Progenitor cell of endocrine pancreas (in vitro differentiated cells): ENCODE results near the gene CLEC16A. TPM values are rescaled to one million over a fixed set of nuclear protein-coding genes. Genes with fewer than 3 reads are reported as not detected.

Source experiments
- DNase-seq: peaks from one replicate; pipeline ENCODE4 v3.0.0; 2021; ENCODE audit warnings: low spot score; ENCODE audit not compliant: unreplicated experiment
- H3K27ac Mint-ChIP-seq: 2 replicates; pipeline ENCODE4 v1.8.0; 2021; ENCODE audit warnings: mild to moderate bottlenecking, moderate library complexity, mixed read lengths
- H3K27me3 Mint-ChIP-seq: 2 replicates; pipeline ENCODE4 v1.8.0; 2021; ENCODE audit warnings: mixed read lengths
- H3K36me3 Mint-ChIP-seq: 2 replicates; pipeline ENCODE4 v1.8.0; 2022; ENCODE audit warnings: mixed read lengths; ENCODE audit not compliant: insufficient read depth
- H3K4me1 Mint-ChIP-seq: 2 replicates; pipeline ENCODE4 v1.8.0; 2021; ENCODE audit warnings: low read depth, mixed read lengths
- H3K4me3 Mint-ChIP-seq: 2 replicates; pipeline ENCODE4 v1.8.0; 2021; ENCODE audit warnings: low read depth, mild to moderate bottlenecking, moderate library complexity, mixed read lengths
- H3K9me3 Mint-ChIP-seq: 2 replicates; pipeline ENCODE4 v1.8.0; 2021; ENCODE audit warnings: low read depth, mixed read lengths
- CTCF ChIP-seq: fragments of 200-600 bp; sonication (generic); IDR thresholded peaks from one replicate; pipeline ENCODE4 v1.5.0; 2021; ENCODE audit warnings: antibody characterized with exemption, mild to moderate bottlenecking; ENCODE audit not compliant: unreplicated experiment
- total RNA-seq: library from RNA; stranded (reverse); gene quantifications from 2 replicates; pipeline ENCODE4 v1.2.1, GENCODE V29; 2021

The CLEC16A gene
- total RNA-seq, 1 donor from 2014 or later = 34.3 TPM

DNA sequence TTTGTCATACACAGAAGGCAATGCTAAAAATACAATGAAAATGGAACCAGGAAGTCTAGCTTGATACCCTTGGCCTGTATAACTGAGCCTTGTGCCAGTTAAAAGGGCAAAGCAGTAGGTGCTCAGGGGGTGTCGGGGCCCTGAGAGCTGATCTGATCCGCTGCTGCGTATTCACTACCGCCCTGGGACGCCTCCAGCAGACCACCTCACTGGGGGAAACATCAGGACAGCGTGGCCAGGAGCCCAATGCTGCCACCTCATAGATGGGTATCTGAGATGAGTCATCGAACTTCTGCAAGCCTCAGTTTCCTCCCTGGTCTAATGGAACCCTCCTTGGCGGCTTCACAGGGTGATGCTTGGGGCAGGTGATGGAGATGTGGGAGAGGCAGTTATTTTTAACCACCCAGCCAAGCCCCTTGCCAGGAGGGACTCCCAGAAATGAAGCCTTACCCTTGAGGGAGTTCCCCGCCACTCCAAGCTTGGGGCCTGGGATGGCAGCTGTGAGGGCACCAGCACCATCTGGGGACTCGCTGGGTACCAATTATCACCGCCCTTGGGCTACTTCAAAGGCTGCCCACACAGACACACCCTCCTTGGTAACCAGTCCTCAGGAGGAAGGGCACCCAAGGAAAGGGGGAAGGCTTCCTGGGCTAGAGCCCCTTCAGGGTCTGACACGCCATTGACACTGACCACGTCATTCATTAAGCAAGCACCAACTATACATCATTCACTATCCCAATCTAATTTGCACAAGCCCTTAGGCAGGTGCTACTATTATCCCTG, 9.8 kb upstream of the CLEC16A start:
- Mint-ChIP-seq H3K36me3 (peaks cover 5% of the 10 kb centered on the region), H3K4me1 (peaks cover 6% of the 10 kb centered on the region), H3K27ac (no peak overlapping the region), H3K9me3 (no peaks in the 10 kb centered on the region), H3K27me3 (no peaks in the 10 kb centered on the region), H3K4me3 (no peak overlapping the region)
- no peak for TF ChIP-seq CTCF
- DNase-seq = no peak

GRCh38 chr16:10935226-10935915, 9.0 kb upstream of the CLEC16A start:
- H3K36me3 Mint-ChIP-seq = peaks cover 4% of the 10 kb centered on the region
- H3K9me3 Mint-ChIP-seq = no peaks in the 10 kb centered on the region
- H3K27me3 Mint-ChIP-seq = no peaks in the 10 kb centered on the region
- no peak overlapping the region for H3K27ac Mint-ChIP-seq
- no peak for TF ChIP-seq CTCF
- no peak overlapping the region for H3K4me3 Mint-ChIP-seq
- H3K4me1 Mint-ChIP-seq = peaks cover 12% of the 10 kb centered on the region
- DNase-seq = no peak

GRCh38 chr16:10936272-10936984, 7.9 kb upstream of the CLEC16A start:
- H3K27ac Mint-ChIP-seq = no peak overlapping the region
- TF ChIP-seq CTCF = no peak
- H3K27me3 Mint-ChIP-seq = no peaks in the 10 kb centered on the region
- no peak for DNase-seq
- H3K4me1 Mint-ChIP-seq = peaks cover 22% of the 10 kb centered on the region
- peaks cover 4% of the 10 kb centered on the region for H3K36me3 Mint-ChIP-seq
- no peak overlapping the region for H3K4me3 Mint-ChIP-seq
- no peaks in the 10 kb centered on the region for H3K9me3 Mint-ChIP-seq

GRCh38 chr16:10937068-10937859, 7.1 kb upstream of the CLEC16A start:
- TF ChIP-seq CTCF = no peak
- H3K9me3 Mint-ChIP-seq = no peaks in the 10 kb centered on the region
- no peak for DNase-seq
- no peaks in the 10 kb centered on the region for H3K27me3 Mint-ChIP-seq
- H3K4me1 Mint-ChIP-seq = peaks cover 24% of the 10 kb centered on the region
- peaks cover 4% of the 10 kb centered on the region for H3K36me3 Mint-ChIP-seq
- no peak overlapping the region for H3K27ac Mint-ChIP-seq
- H3K4me3 Mint-ChIP-seq = no peak overlapping the region
